T-cell (primary cell): ENCODE results near the gene AMFR. TPM values are rescaled to one million over a fixed set of nuclear protein-coding genes. Genes with fewer than 3 reads are reported as not detected.
"Not testable (repeated sequence)": the region's sequence is repeated elsewhere in the genome, so short reads cannot be mapped to it uniquely, and the experiment has no call there.

ENCODE experiments used
- ATAC-seq, 4 experiments: fragments of 200-7000 bp in 3 of 4; fragments of 150-1000 bp in 1 of 4; cut with Tn5 transposase; replicated peaks in 1 of 4; 1 replicate in 3 of 4; 2 replicates in 1 of 4; pipeline ENCODE4 v1.10.0; 2021; ENCODE audit warnings: moderate library complexity in 3 of 4, mild to moderate bottlenecking in 2 of 4, moderate number of reproducible peaks in 1 of 4
- CTCF ChIA-PET, 2 donors: fragments of 300-600 bp; sonication (Branson Sonifier 250); formaldehyde crosslinking; loops; one replicate each; lab custom pipeline; 2022; ENCODE audit warnings: antibody characterized with exemption in 2 of 2; lab: Charles Lee
- POLR2A ChIA-PET, 2 donors: fragments of 300-600 bp; sonication (Branson Sonifier 250); formaldehyde crosslinking; loops; one replicate each; lab custom pipeline; 2022; ENCODE audit warnings: antibody characterized with exemption in 2 of 2; lab: Charles Lee
- DNase-seq, 35 experiments: peaks; one replicate each; pipeline versions ENCODE4 v3.0.0 to v3.0.0-alpha.2; 2013 to 2023
- H3K27ac ChIP-seq: one replicate; pipeline ENCODE4 v1.5.1; 2013; ENCODE audit warnings: low read length
- H3K27me3 ChIP-seq, 2 experiments: replicated peaks in 1 of 2; 1 replicate in 1 of 2; 2 replicates in 1 of 2; pipeline versions ENCODE4 v1.6.1 to v1.7.0; 2013; ENCODE audit warnings: low read length in 1 of 2, mixed read lengths in 1 of 2; ENCODE audit not compliant: control insufficient read depth in 2 of 2, insufficient read depth in 2 of 2; ENCODE audit errors: extremely low read depth in 1 of 2
- H3K36me3 ChIP-seq, 2 donors: 1 replicate in 1 of 2; 2 replicates in 1 of 2; pipeline versions ENCODE4 v1.6.1 to v1.7.0; 2013; ENCODE audit warnings: low read length in 1 of 2; ENCODE audit not compliant: control insufficient read depth in 2 of 2, insufficient read depth in 1 of 2; ENCODE audit errors: extremely low read depth in 1 of 2
- H3K4me1 ChIP-seq, 2 experiments: 1 replicate in 1 of 2; 2 replicates in 1 of 2; pipeline versions ENCODE4 v1.6.1 to v1.7.0; 2013; ENCODE audit warnings: low read length in 2 of 2, mixed read lengths in 1 of 2; ENCODE audit not compliant: insufficient read depth in 2 of 2, control insufficient read depth in 1 of 2; ENCODE audit errors: extremely low read depth in 1 of 2
- H3K4me3 ChIP-seq, 2 donors: 1 replicate in 1 of 2; 2 replicates in 1 of 2; pipeline versions ENCODE4 v1.5.1 to v1.7.0; 2013; ENCODE audit warnings: mild to moderate bottlenecking in 2 of 2, low read length in 1 of 2, moderate library complexity in 1 of 2; ENCODE audit not compliant: control insufficient read depth in 1 of 2; ENCODE audit errors: extremely low read depth in 1 of 2
- H3K9me3 ChIP-seq: 2 replicates; pipeline ENCODE4 v1.7.0; 2013
- H3K27ac Mint-ChIP-seq, 2 donors: one replicate each; pipeline ENCODE4 v1.8.0; 2020 to 2021; ENCODE audit warnings: mild to moderate bottlenecking in 2 of 2, mixed read lengths in 2 of 2
- H3K27me3 Mint-ChIP-seq, 2 donors: one replicate each; pipeline ENCODE4 v1.8.0; 2021 to 2022; ENCODE audit warnings: mixed read lengths in 2 of 2
- H3K36me3 Mint-ChIP-seq: one replicate; pipeline ENCODE4 v1.8.0; 2021; ENCODE audit warnings: mixed read lengths
- H3K4me1 Mint-ChIP-seq, 3 donors: one replicate each; pipeline ENCODE4 v1.8.0; 2020 to 2022; ENCODE audit warnings: mixed read lengths in 3 of 3, mild to moderate bottlenecking in 1 of 3
- H3K4me3 Mint-ChIP-seq, 3 donors: one replicate each; pipeline ENCODE4 v1.8.0; 2020 to 2022; ENCODE audit warnings: mild to moderate bottlenecking in 3 of 3, mixed read lengths in 3 of 3, moderate library complexity in 3 of 3
- H3K9me3 Mint-ChIP-seq, 3 donors: one replicate each; pipeline ENCODE4 v1.8.0; 2020 to 2022; ENCODE audit warnings: mixed read lengths in 3 of 3
- WGBS: methylation state at CpG from one replicate; pipeline ENCODE4 v1.1.5; 2013; ENCODE audit warnings: missing lambda C conversion rate; ENCODE audit not compliant: insufficient coverage; 5-methylcytosine and 5-hydroxymethylcytosine counted together
- total RNA-seq, 35 experiments: library from RNA in 6 of 35; stranded (reverse) in 6 of 35; fragments of 120-200 nt in 1 of 35; gene quantifications; one replicate each; pipeline versions ENCODE4 v1.2.1 to v1.2.4 and lab custom pipeline; 2013 to 2026

AMFR gene
- total RNA-seq, 5 donors from 2014 or later (not counting 1 experiment from before 2014, with no cell fraction given), result 60.4 to 71.9 (median 68.4) TPM

GRCh38 chr16:56382459-56382858 lies 42.9 kb downstream of the AMFR start:
- ATAC-seq, result no peak
- no peaks in the 10 kb centered on the region for H3K27me3 ChIP-seq
- CTCF ChIA-PET, result interaction anchor here in 1 of 2 donors (0.6 kb wide), 2 partner anchors 21 to 1990 kb away, joined by 3 to 7 read pairs; no protein-coding TSS in a partner anchor
- POLR2A ChIA-PET, result no interaction called here
- H3K9me3 Mint-ChIP-seq, result peaks cover 5 to 40% (median 14%) of the 10 kb centered on the region in 3 donors
- H3K27me3 Mint-ChIP-seq, result no peaks in the 10 kb centered on the region
- H3K27ac ChIP-seq, result no peak overlapping the region
- no peak overlapping the region for H3K4me3 Mint-ChIP-seq
- H3K27ac Mint-ChIP-seq, result no peak overlapping the region
- no peak for DNase-seq
- no peaks in the 10 kb centered on the region for H3K9me3 ChIP-seq
- H3K4me1 Mint-ChIP-seq, result peaks cover 7 to 10% (median 8%) of the 10 kb centered on the region in 3 donors
- peaks cover 10 to 71% of the 10 kb centered on the region in 2 donors for H3K36me3 ChIP-seq
- no CpG with 5 or more reads among the region's 4 CpGs for WGBS
- H3K4me3 ChIP-seq, result no peak overlapping the region
- H3K36me3 Mint-ChIP-seq, result peaks cover 88% of the 10 kb centered on the region
- no peaks in the 10 kb centered on the region for H3K4me1 ChIP-seq

- H3K9me3 ChIP-seq, CTCF ChIA-PET, H3K4me3 ChIP-seq, H3K4me1 ChIP-seq, H3K27me3 ChIP-seq, DNase-seq, POLR2A ChIA-PET, H3K27me3 Mint-ChIP-seq, H3K27ac ChIP-seq, H3K27ac Mint-ChIP-seq, ATAC-seq: not testable (repeated sequence)
- H3K9me3 Mint-ChIP-seq, result peaks cover 5 to 40% (median 14%) of the 10 kb centered on the region in 3 donors
- H3K4me3 Mint-ChIP-seq, result peak overlapping the region in 1 of 3 donors; percentile 11
- H3K36me3 ChIP-seq, result peaks cover 10 to 62% of the 10 kb centered on the region in 2 donors
- peaks cover 12 to 15% (median 13%) of the 10 kb centered on the region in 3 donors for H3K4me1 Mint-ChIP-seq
- WGBS, result no CpG with 5 or more reads among the region's 3 CpGs
- peaks cover 83% of the 10 kb centered on the region for H3K36me3 Mint-ChIP-seq
Observed at GRCh38 chr16:56380778-56381485, 44.4 kb downstream of the AMFR start.

GRCh38 chr16:56379044-56379443 lies 46.3 kb downstream of the AMFR start:
- POLR2A ChIA-PET, H3K27me3 ChIP-seq, H3K27ac ChIP-seq, H3K4me1 ChIP-seq, H3K27me3 Mint-ChIP-seq, ATAC-seq, CTCF ChIA-PET, H3K4me3 ChIP-seq, DNase-seq, H3K9me3 ChIP-seq, H3K27ac Mint-ChIP-seq, H3K4me3 Mint-ChIP-seq: not testable (repeated sequence)
- H3K9me3 Mint-ChIP-seq, result peaks cover 5 to 38% (median 14%) of the 10 kb centered on the region in 3 donors
- peaks cover 10 to 51% of the 10 kb centered on the region in 2 donors for H3K36me3 ChIP-seq
- no CpG with 5 or more reads among the region's 6 CpGs for WGBS
- peaks cover 12 to 22% (median 19%) of the 10 kb centered on the region in 3 donors for H3K4me1 Mint-ChIP-seq
- peaks cover 79% of the 10 kb centered on the region for H3K36me3 Mint-ChIP-seq

GRCh38 chr16:56375792-56376191 lies 49.6 kb downstream of the AMFR start:
- Mint-ChIP-seq H3K4me1 (peaks cover 33 to 50% (median 41%) of the 10 kb centered on the region in 3 donors), H3K36me3 (peaks cover 62% of the 10 kb centered on the region)
- H3K27me3 Mint-ChIP-seq, H3K27me3 ChIP-seq, H3K27ac Mint-ChIP-seq, H3K27ac ChIP-seq, DNase-seq, H3K9me3 Mint-ChIP-seq, POLR2A ChIA-PET, H3K9me3 ChIP-seq, H3K4me3 Mint-ChIP-seq, H3K4me3 ChIP-seq, H3K4me1 ChIP-seq, CTCF ChIA-PET, ATAC-seq: not testable (repeated sequence)
- WGBS, result 100% methylated on average over 1 of the region's 6 CpGs
- peaks cover 0 to 26% of the 10 kb centered on the region in 2 donors for H3K36me3 ChIP-seq

- WGBS, result no CpG with 5 or more reads among the region's 4 CpGs
- Histone ChIP-seq H3K27me3 (no peaks in the 10 kb centered on the region), H3K27ac (no peak overlapping the region), H3K9me3 (no peaks in the 10 kb centered on the region), H3K36me3 (peaks cover 0 to 21% of the 10 kb centered on the region in 2 donors), H3K4me3 (no peak overlapping the region), H3K4me1 (peaks cover 0 to 10% of the 10 kb centered on the region in 2 experiments)
- Mint-ChIP-seq H3K27ac (peak overlapping the region; percentile 48 to 83), H3K36me3 (peaks cover 52% of the 10 kb centered on the region), H3K4me3 (no peak overlapping the region), H3K27me3 (no peaks in the 10 kb centered on the region), H3K4me1 (peaks cover 29 to 47% (median 36%) of the 10 kb centered on the region in 3 donors), H3K9me3 (no peaks in the 10 kb centered on the region)
- POLR2A ChIA-PET, result interaction anchor here in 1 of 2 donors (0.6 kb wide), 1 partner anchor 1914 kb away, joined by 3 read pairs; no protein-coding TSS in a partner anchor
- CTCF ChIA-PET, result no interaction called here
- no peak for DNase-seq
- ATAC-seq, result no peak
Observed at GRCh38 chr16:56373003-56373402, 52.3 kb downstream of the AMFR start.

- H3K36me3 ChIP-seq, result peaks cover 0 to 29% of the 10 kb centered on the region in 2 donors
- no peak overlapping the region for H3K4me3 ChIP-seq
- CTCF ChIA-PET, result no interaction called here
- H3K4me3 Mint-ChIP-seq, result peak overlapping the region in 2 of 3 donors; percentile 24 to 25
- H3K27me3 ChIP-seq, result no peaks in the 10 kb centered on the region
- H3K27ac Mint-ChIP-seq, result peak overlapping the region; percentile 48 to 83
- POLR2A ChIA-PET, result interaction anchor here in 1 of 2 donors (0.6 kb wide), 1 partner anchor 1915 kb away, joined by 3 read pairs; no protein-coding TSS in a partner anchor
- DNase-seq (peak in 5 of 35 experiments; percentile 7 to 35 (median 16)), ATAC-seq (peak; percentile 45 to 76 (median 62))
- no peaks in the 10 kb centered on the region for H3K9me3 Mint-ChIP-seq
- peaks cover 53% of the 10 kb centered on the region for H3K36me3 Mint-ChIP-seq
- 67% methylated on average over 3 of the region's 7 CpGs for WGBS
- H3K9me3 ChIP-seq, result no peaks in the 10 kb centered on the region
- H3K27ac ChIP-seq, result no peak overlapping the region
- no peaks in the 10 kb centered on the region for H3K27me3 Mint-ChIP-seq
- peaks cover 0 to 10% of the 10 kb centered on the region in 2 experiments for H3K4me1 ChIP-seq
- peaks cover 23 to 38% (median 28%) of the 10 kb centered on the region in 3 donors for H3K4me1 Mint-ChIP-seq
Observed at GRCh38 chr16:56372013-56372634, 53.2 kb downstream of the AMFR start.
